IMR-90 (cell line): ENCODE measurements around the gene AGPAT3. TPM values are rescaled to one million over a fixed set of nuclear protein-coding genes. Genes with fewer than 3 reads are reported as not detected.

Experiments
- ATAC-seq: fragments of 200-7000 bp; cut with Tn5 transposase; 2 replicates; pipeline ENCODE4 v1.9.1; 2020; ENCODE audit warnings: low read depth, mild to moderate bottlenecking, moderate library complexity
- BruUV-seq: library from RNA; stranded (reverse); fragments of 400-500 nt; replicated peaks from 2 replicates; lab custom pipeline; 2021; lab: Mats Ljungman, UMichigan
- CTCF ChIA-PET: fragments of 300-600 bp; formaldehyde crosslinking; extraction: SDS; loops from one replicate; lab custom pipeline; 2021; ENCODE audit warnings: antibody characterized with exemption; lab: Yijun Ruan, JAX
- POLR2A ChIA-PET: fragments of 300-600 bp; sonication (Branson Sonifier 250); formaldehyde crosslinking; loops from one replicate; lab custom pipeline; 2022; ENCODE audit warnings: antibody characterized with exemption; ENCODE audit not compliant: unreplicated experiment; lab: Charles Lee
- DNase-seq: peaks from one replicate; pipeline ENCODE4 v3.0.0; 2013
- H2AFZ ChIP-seq: replicated peaks from 2 replicates; pipeline ENCODE3; 2013; ENCODE audit warnings: low read length, mild to moderate bottlenecking; ENCODE audit not compliant: poor library complexity
- H2AK5ac ChIP-seq: 2 replicates; pipeline ENCODE4 v1.6.1; 2013; ENCODE audit warnings: low read depth, low read length, inconsistent platforms
- H2AK9ac ChIP-seq: replicated peaks from 2 replicates; pipeline ENCODE3; 2013; ENCODE audit warnings: mild to moderate bottlenecking, low read depth, low read length, moderate library complexity; ENCODE audit not compliant: poor library complexity
- H2BK120ac ChIP-seq: 2 replicates; pipeline ENCODE4 v1.6.1; 2013; ENCODE audit warnings: low read depth, low read length, inconsistent platforms
- H2BK15ac ChIP-seq: 3 replicates; pipeline ENCODE4 v1.6.1; 2013; ENCODE audit warnings: low read depth, low read length, inconsistent platforms
- H2BK20ac ChIP-seq: 2 replicates; pipeline ENCODE4 v1.6.1; 2013; ENCODE audit warnings: low read depth, mild to moderate bottlenecking, inconsistent platforms, low read length, moderate library complexity
- H2BK5ac ChIP-seq: 2 replicates; pipeline ENCODE4 v1.6.1; 2013; ENCODE audit warnings: mild to moderate bottlenecking, low read depth, low read length, inconsistent platforms; ENCODE audit not compliant: poor library complexity, severe bottlenecking
- H3K14ac ChIP-seq: replicated peaks from 2 replicates; pipeline ENCODE4 v1.6.1; 2013; ENCODE audit warnings: low read depth, low read length, inconsistent platforms
- H3K18ac ChIP-seq: 2 replicates; pipeline ENCODE4 v1.6.1; 2013; ENCODE audit warnings: low read depth, low read length, control low read depth
- H3K23ac ChIP-seq: 2 replicates; pipeline ENCODE4 v1.6.1; 2013; ENCODE audit warnings: low read depth, low read length, inconsistent platforms
- H3K27ac ChIP-seq: 2 replicates; pipeline ENCODE4 v1.5.1; 2013; ENCODE audit warnings: mild to moderate bottlenecking, control low read depth, low read length; ENCODE audit not compliant: insufficient read depth
- H3K27me3 ChIP-seq: 2 replicates; pipeline ENCODE4 v1.6.1; 2013; ENCODE audit warnings: low read length; ENCODE audit not compliant: control insufficient read depth, insufficient read depth
- H3K36me3 ChIP-seq: 2 replicates; pipeline ENCODE4 v1.6.1; 2013; ENCODE audit warnings: low read length, mixed read lengths; ENCODE audit not compliant: control insufficient read depth, insufficient read depth
- H3K4ac ChIP-seq: 2 replicates; pipeline ENCODE4 v1.6.1; 2013; ENCODE audit warnings: low read depth, low read length, inconsistent platforms
- H3K4me1 ChIP-seq: 2 replicates; pipeline ENCODE4 v1.6.1; 2013; ENCODE audit warnings: low read length, mixed read lengths; ENCODE audit not compliant: control insufficient read depth, insufficient read depth
- H3K4me2 ChIP-seq: 2 replicates; pipeline ENCODE4 v1.6.1; 2013; ENCODE audit warnings: low read depth, mild to moderate bottlenecking, control low read depth, low read length, moderate library complexity
- H3K4me3 ChIP-seq: 2 replicates; pipeline ENCODE4 v1.5.1; 2013; ENCODE audit warnings: low read depth, mild to moderate bottlenecking, control low read depth, low read length, moderate library complexity; ENCODE audit not compliant: insufficient read depth
- H3K56ac ChIP-seq: 2 replicates; pipeline ENCODE4 v1.6.1; 2013; ENCODE audit warnings: low read length, inconsistent platforms; ENCODE audit not compliant: insufficient read depth; ENCODE audit errors: extremely low read depth
- H3K79me1 ChIP-seq, 2 experiments: 2 replicates each; pipeline ENCODE4 v1.6.1; 2013; ENCODE audit warnings: low read length in 2 of 2, inconsistent platforms in 1 of 2, low read depth in 1 of 2
- H3K9ac ChIP-seq: 2 replicates; pipeline ENCODE4 v1.6.1; 2013; ENCODE audit warnings: low read depth, low read length, control low read depth
- H3K9me1 ChIP-seq: 2 replicates; pipeline ENCODE4 v1.6.1; 2013; ENCODE audit warnings: low read length, inconsistent platforms; ENCODE audit not compliant: insufficient read depth
- H3K9me3 ChIP-seq: 2 replicates; pipeline ENCODE4 v1.6.1; 2013; ENCODE audit warnings: low read length; ENCODE audit not compliant: control insufficient read depth, insufficient read depth
- H4K20me1 ChIP-seq: 2 replicates; pipeline ENCODE4 v1.6.1; 2013; ENCODE audit warnings: low read length, inconsistent platforms; ENCODE audit not compliant: insufficient read depth
- H4K5ac ChIP-seq: 2 replicates; pipeline ENCODE4 v1.6.1; 2013; ENCODE audit warnings: mild to moderate bottlenecking, low read depth, low read length, control low read depth
- H4K8ac ChIP-seq, 2 experiments: 2 replicates each; pipeline ENCODE4 v1.6.1; 2013; ENCODE audit warnings: low read depth in 2 of 2, low read length in 2 of 2, control low read depth in 1 of 2, inconsistent platforms in 1 of 2
- H4K91ac ChIP-seq: 2 replicates; pipeline ENCODE4 v1.6.1; 2013; ENCODE audit warnings: low read depth, low read length, inconsistent platforms; ENCODE audit not compliant: insufficient read depth
- BHLHE40 ChIP-seq: fragments of 150-350 bp; IDR thresholded peaks from 2 replicates; pipeline ENCODE4 v1.6.1; 2016; ENCODE audit warnings: mild to moderate bottlenecking, low read depth, low read length
- CEBPB ChIP-seq: IDR thresholded peaks from 2 replicates; pipeline ENCODE4 v1.6.1; 2012; ENCODE audit warnings: low read depth, low read length, improper control_type of control experiment
- CHD1 ChIP-seq: IDR thresholded peaks from 2 replicates; pipeline ENCODE4 v1.6.1; 2012; ENCODE audit warnings: low read depth, low read length, improper control_type of control experiment
- FOS ChIP-seq: fragments of 150-350 bp; IDR thresholded peaks from 2 replicates; pipeline ENCODE4 v1.6.1; 2016; ENCODE audit warnings: low read depth, low read length
- MAZ ChIP-seq: IDR thresholded peaks from 2 replicates; pipeline ENCODE4 v1.6.1; 2012; ENCODE audit warnings: low read depth, mild to moderate bottlenecking, low read length, improper control_type of control experiment, moderate library complexity, borderline replicate concordance
- MXI1 ChIP-seq: IDR thresholded peaks from 2 replicates; pipeline ENCODE4 v1.6.1; 2012; ENCODE audit warnings: low read depth, mild to moderate bottlenecking, low read length, moderate library complexity, borderline replicate concordance
- POLR2A ChIP-seq: IDR thresholded peaks from 2 replicates; pipeline ENCODE4 v1.6.1; 2012; ENCODE audit warnings: mild to moderate bottlenecking, low read depth, low read length
- RCOR1 ChIP-seq: IDR thresholded peaks from 2 replicates; pipeline ENCODE4 v1.6.1; 2012; ENCODE audit warnings: mild to moderate bottlenecking, low read length, improper control_type of control experiment; ENCODE audit not compliant: insufficient replicate concordance
- RFX5 ChIP-seq: IDR thresholded peaks from 2 replicates; pipeline ENCODE4 v1.8.0; 2012; ENCODE audit warnings: low read depth, mild to moderate bottlenecking, low read length, moderate library complexity
- USF2 ChIP-seq: fragments of 150-350 bp; IDR thresholded peaks from 2 replicates; pipeline ENCODE4 v1.6.1; 2017; ENCODE audit warnings: mild to moderate bottlenecking, antibody characterized with exemption, low read length, low read depth
- WGBS, 2 experiments: methylation state at CpG; one replicate each; pipeline versions ENCODE4 v1.1.5 to v1.1.7; 2013; ENCODE audit warnings: missing lambda C conversion rate in 2 of 2; ENCODE audit not compliant: insufficient read length in 1 of 2; ENCODE audit errors: extremely low coverage in 2 of 2; 5-methylcytosine and 5-hydroxymethylcytosine counted together
- dilution Hi-C: fragments of 300-500 bp; cut with HindIII; formaldehyde crosslinking; loops from one replicate; pipeline ENCODE4 v1.14.3; 2018; ENCODE audit warnings: low sequenced_read_pairs; ENCODE audit not compliant: unreplicated experiment
- in situ Hi-C: fragments of 300-500 bp; cut with MboI; formaldehyde crosslinking; loops from 3 replicates; pipeline ENCODE4 v1.14.3; 2019; ENCODE audit warnings: low sequenced_read_pairs, inconsistent platforms, mixed read lengths
- intact Hi-C: fragments of 100-400 bp; cut with micrococcal nuclease; formaldehyde crosslinking; loops from 2 replicates; pipeline ENCODE4 v1.10.0; 2022
- polyA plus RNA-seq, 3 experiments: library from polyadenylated mRNA; depleted of rRNA; stranded (reverse); fragments of >200 nt; gene quantifications; 2 replicates each; pipeline ENCODE4 v1.2.3, GENCODE V29; 2012; ENCODE audit warnings: low replicate concordance in 1 of 3
- total RNA-seq: library from RNA; depleted of rRNA; stranded (reverse); fragments of >200 nt; gene quantifications from 2 replicates; pipeline ENCODE4 v1.2.3, GENCODE V29; 2012

Gene AGPAT3
- total and polyA plus RNA-seq, 2 of the 4 experiments (the other 2 are of a cell fraction) = 27.1 to 38.7 TPM

- WGBS, 2 experiments = 54% methylated on average over 4 of the region's 6 CpGs; no CpG with 5 or more reads in 1 of the 2 experiments
- H3K9me1 ChIP-seq = peaks cover 15% of the 10 kb centered on the region; the same call in 1 of the 2 replicates
- peaks cover 53% of the 10 kb centered on the region for H4K20me1 ChIP-seq
- no peak overlapping the region for H2BK15ac ChIP-seq
- H2BK120ac ChIP-seq = no peak overlapping the region
- intact Hi-C loops (no loop called here), dilution Hi-C loops (no loop called here), in situ Hi-C loops (no loop called here)
- H3K23ac ChIP-seq = peak overlapping the region; percentile 16; the same call in 1 of the 2 replicates
- H4K8ac ChIP-seq = no peak overlapping the region
- H2AK9ac ChIP-seq = no peak overlapping the region
- H3K9ac ChIP-seq = no peak overlapping the region
- ATAC-seq (no peak), DNase-seq (no peak)
- TSS peak; percentile 9 for BruUV-seq
- H2BK5ac ChIP-seq = no peak overlapping the region
- no peak overlapping the region for H3K4ac ChIP-seq
- no peak overlapping the region for H3K56ac ChIP-seq
- no peak overlapping the region for H3K27ac ChIP-seq
- POLR2A ChIA-PET = no interaction called here
- H4K5ac ChIP-seq = no peak overlapping the region
- peaks cover 30 to 59% of the 10 kb centered on the region in 2 experiments for H3K79me1 ChIP-seq
- no peak overlapping the region for H3K14ac ChIP-seq
- peaks cover 12% of the 10 kb centered on the region for H3K4me1 ChIP-seq
- no peak overlapping the region for H3K4me2 ChIP-seq
- no peak overlapping the region for H2AFZ ChIP-seq
- TF ChIP-seq MAZ = no peak
- no peak for TF ChIP-seq FOS
- TF ChIP-seq MXI1 = no peak
- TF ChIP-seq RCOR1 = no peak
- TF ChIP-seq CEBPB = no peak
- no peak for TF ChIP-seq USF2
- no peak for TF ChIP-seq POLR2A
- TF ChIP-seq CHD1 = no peak
- TF ChIP-seq BHLHE40 = no peak
- no peak for TF ChIP-seq RFX5
- H3K27me3 ChIP-seq = no peaks in the 10 kb centered on the region
- H2AK5ac ChIP-seq = no peak overlapping the region
- no peak overlapping the region for H3K18ac ChIP-seq
- H2BK20ac ChIP-seq = no peak overlapping the region
- no peak overlapping the region for H3K4me3 ChIP-seq
- no peak overlapping the region for H4K91ac ChIP-seq
- no peaks in the 10 kb centered on the region for H3K9me3 ChIP-seq
- CTCF ChIA-PET = no interaction called here
- H3K36me3 ChIP-seq = peaks cover 12% of the 10 kb centered on the region
Measured at GRCh38 chr21:43867948-43868347, 2.9 kb downstream of the AGPAT3 start.
